Esophagus (tissue), 2 donors: Measurements from ENCODE around the gene BRD1. TPM values are rescaled to one million over a fixed set of nuclear protein-coding genes. Genes with fewer than 3 reads are reported as not detected.

ENCODE experiments used
- H3K27ac ChIP-seq, 2 donors: one replicate each; pipeline ENCODE4 v1.5.1; 2013; ENCODE audit warnings: low read depth in 2 of 2, mild to moderate bottlenecking in 2 of 2, inconsistent platforms in 1 of 2, low read length in 1 of 2, moderate library complexity in 1 of 2
- H3K27me3 ChIP-seq, 2 donors: one replicate each; pipeline ENCODE4 v1.6.1; 2013; ENCODE audit warnings: low read length in 2 of 2, control low read depth in 1 of 2, mild to moderate bottlenecking in 1 of 2; ENCODE audit not compliant: insufficient read depth in 2 of 2, control insufficient read depth in 1 of 2
- H3K36me3 ChIP-seq, 2 donors: one replicate each; pipeline ENCODE4 v1.6.1; 2013; ENCODE audit warnings: low read length in 1 of 2; ENCODE audit not compliant: control insufficient read depth in 2 of 2, insufficient read depth in 2 of 2
- H3K4me1 ChIP-seq, 2 donors: one replicate each; pipeline ENCODE4 v1.6.1; 2013; ENCODE audit warnings: low read length in 1 of 2; ENCODE audit not compliant: control insufficient read depth in 2 of 2, insufficient read depth in 2 of 2
- H3K4me3 ChIP-seq, 2 donors: one replicate each; pipeline ENCODE4 v1.5.1; 2013; ENCODE audit warnings: low read length in 2 of 2, mild to moderate bottlenecking in 2 of 2, low read depth in 1 of 2, moderate library complexity in 1 of 2
- H3K9me3 ChIP-seq, 2 donors: one replicate each; pipeline ENCODE4 v1.6.1; 2013; ENCODE audit warnings: mild to moderate bottlenecking in 2 of 2, low read depth in 1 of 2, low read length in 1 of 2, moderate library complexity in 1 of 2; ENCODE audit not compliant: control insufficient read depth in 2 of 2, insufficient read depth in 1 of 2
- WGBS, 2 donors: extraction: QIAGEN DNeasy Blood & Tissue Kit; methylation state at CpG; one replicate each; pipeline ENCODE4 v1.1.7; 2013; 5-methylcytosine and 5-hydroxymethylcytosine counted together
- polyA plus RNA-seq, 2 donors: library from polyadenylated mRNA; stranded (reverse); fragments of 200-250 nt; gene quantifications; one replicate each; pipeline ENCODE4 v1.2.3, GENCODE V29; 2013
- donor health status: healthy with polysubstance abuse.
- donor health status: Bipolar disorder and iron deficiency.

BRD1 gene
- polyA plus RNA-seq, 2 donors = 17.7 to 23.5 TPM

DNA sequence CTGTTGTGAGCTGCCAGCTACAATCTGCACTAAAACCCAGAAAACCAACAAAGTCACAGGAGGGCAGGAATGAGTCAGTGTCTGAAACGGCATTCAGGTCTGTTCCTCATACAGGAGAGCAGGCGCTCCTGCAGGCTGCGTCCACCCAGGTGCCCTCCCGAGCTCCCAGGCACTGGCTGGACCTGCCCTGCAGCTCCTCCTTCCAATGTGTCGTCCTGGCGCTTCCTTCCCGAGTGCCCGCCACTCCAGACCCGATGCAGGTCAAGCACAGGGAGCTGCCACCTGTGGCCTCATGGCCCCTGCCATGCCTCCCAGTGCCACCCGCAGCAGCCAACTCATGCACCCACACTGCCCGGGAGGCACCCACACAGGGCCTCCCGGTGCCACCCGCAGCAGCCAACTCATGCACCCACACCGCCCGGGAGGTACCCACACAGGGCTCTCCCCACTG, 12.0 kb downstream of the BRD1 start:
- peaks cover 4 to 10% of the 10 kb centered on the region in 2 donors for H3K4me1 ChIP-seq
- peak overlapping the region in 1 of 2 donors; percentile 50 for H3K27ac ChIP-seq
- 56 to 63% methylated on average over 15 of the region's 15 CpGs for WGBS, 2 donors
- H3K27me3 ChIP-seq = no peaks in the 10 kb centered on the region
- no peaks in the 10 kb centered on the region for H3K9me3 ChIP-seq
- H3K36me3 ChIP-seq = peaks cover 7 to 36% of the 10 kb centered on the region in 2 donors
- no peak overlapping the region for H3K4me3 ChIP-seq

DNA sequence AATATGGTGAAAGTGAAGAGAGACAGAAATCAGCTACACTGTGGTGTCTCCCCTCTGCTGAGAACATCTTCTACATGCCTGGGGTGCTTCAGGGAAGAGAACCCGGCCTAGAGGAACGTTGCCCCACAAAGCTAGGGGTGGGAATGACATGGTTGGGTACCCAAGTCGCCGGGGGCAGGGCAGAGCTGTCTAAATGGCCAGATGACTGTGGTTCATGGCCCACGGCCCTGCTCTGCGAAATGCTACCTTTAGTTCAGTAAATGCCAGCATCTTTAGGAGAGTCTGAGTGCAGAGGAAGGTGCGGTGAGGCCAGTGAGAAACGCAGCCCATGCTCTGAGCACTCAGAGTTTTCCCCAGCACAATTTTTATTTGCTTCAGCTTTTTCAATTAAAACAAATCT, 12.8 kb downstream of the BRD1 start:
- H3K9me3 ChIP-seq = no peaks in the 10 kb centered on the region
- no peak overlapping the region for H3K27ac ChIP-seq
- H3K4me1 ChIP-seq = peaks cover 4 to 13% of the 10 kb centered on the region in 2 donors
- H3K27me3 ChIP-seq = no peaks in the 10 kb centered on the region
- H3K36me3 ChIP-seq = peaks cover 5 to 30% of the 10 kb centered on the region in 2 donors
- 80 to 82% methylated on average over 8 of the region's 8 CpGs for WGBS, 2 donors
- no peak overlapping the region for H3K4me3 ChIP-seq

- 84 to 92% methylated on average over 14 of the region's 14 CpGs for WGBS, 2 donors
- Histone ChIP-seq H3K9me3 (no peaks in the 10 kb centered on the region), H3K36me3 (peaks cover 5 to 27% of the 10 kb centered on the region in 2 donors), H3K27ac (no peak overlapping the region), H3K4me3 (no peak overlapping the region), H3K27me3 (no peaks in the 10 kb centered on the region), H3K4me1 (peaks cover 4 to 14% of the 10 kb centered on the region in 2 donors)
These were observed 13.4 kb downstream of the BRD1 start for GRCh38 chr22:49814164-49814686.

DNA sequence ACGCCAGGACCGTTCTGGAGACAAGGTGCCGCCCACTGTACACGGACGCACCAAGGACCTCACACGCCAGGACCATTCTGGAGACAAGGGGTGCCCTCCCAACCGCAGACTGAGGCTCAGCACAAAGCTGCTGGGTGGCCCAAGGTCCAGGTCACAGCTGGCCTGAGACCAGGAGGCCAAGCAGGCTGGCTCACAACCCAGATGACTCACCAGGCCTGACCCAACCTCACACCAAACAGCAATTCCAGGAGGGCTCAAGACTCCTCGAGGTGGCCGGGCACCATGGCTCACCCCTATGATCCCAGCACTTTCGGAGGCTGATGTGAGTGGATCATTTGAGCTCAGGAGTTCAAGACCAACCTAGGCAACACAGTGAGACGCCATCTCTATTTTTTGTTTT, 14.8 kb downstream of the BRD1 start:
- Histone ChIP-seq H3K27ac (no peak overlapping the region), H3K27me3 (no peaks in the 10 kb centered on the region), H3K9me3 (no peaks in the 10 kb centered on the region), H3K4me1 (peaks cover 4 to 14% of the 10 kb centered on the region in 2 donors), H3K36me3 (peaks cover 5 to 22% of the 10 kb centered on the region in 2 donors), H3K4me3 (no peak overlapping the region)
- 86 to 91% methylated on average over 11 of the region's 11 CpGs for WGBS, 2 donors

DNA sequence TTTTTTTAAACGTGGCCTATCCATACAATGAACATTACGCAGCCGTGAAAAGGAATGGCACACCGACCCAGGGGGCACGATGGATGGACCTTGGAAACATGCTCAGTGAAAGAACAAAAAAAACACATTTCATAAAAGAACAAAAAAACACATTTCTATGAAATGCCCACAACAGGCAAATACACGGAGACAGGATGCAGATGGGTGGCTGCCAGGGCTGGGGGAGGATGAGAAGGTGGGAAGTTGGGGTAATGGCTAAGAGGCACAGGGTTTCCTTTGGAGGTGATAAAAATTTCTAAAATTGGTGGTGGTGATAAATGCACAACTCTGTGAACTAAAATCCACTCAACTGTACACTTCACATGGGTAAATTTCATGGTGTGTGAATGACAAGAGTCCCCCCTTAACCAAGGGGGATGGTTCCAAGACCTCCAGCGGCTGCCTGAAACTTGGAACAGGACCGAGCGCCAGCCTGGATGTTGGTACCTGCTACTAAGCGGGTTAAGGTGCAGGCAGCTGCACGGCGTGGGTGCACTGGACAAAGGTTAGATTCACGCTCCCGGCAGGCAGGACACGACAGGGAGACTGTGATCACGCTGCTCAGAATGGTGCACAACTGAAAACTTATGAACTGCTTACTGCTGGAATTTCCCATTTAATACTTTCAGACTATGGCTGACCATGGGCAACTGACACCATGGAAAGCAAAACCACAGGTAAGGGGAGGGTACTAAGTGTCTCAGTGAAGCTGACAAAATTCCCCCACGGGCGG, 16.5 kb downstream of the BRD1 start:
- no peaks in the 10 kb centered on the region for H3K9me3 ChIP-seq
- no peaks in the 10 kb centered on the region for H3K27me3 ChIP-seq
- no peak overlapping the region for H3K4me3 ChIP-seq
- H3K27ac ChIP-seq = no peak overlapping the region
- 81 to 85% methylated on average over 18 of the region's 18 CpGs for WGBS, 2 donors
- peaks cover 5 to 12% of the 10 kb centered on the region in 2 donors for H3K36me3 ChIP-seq
- H3K4me1 ChIP-seq = peaks cover 4 to 14% of the 10 kb centered on the region in 2 donors

- H3K4me3 ChIP-seq = no peak overlapping the region
- H3K4me1 ChIP-seq = peaks cover 0 to 10% of the 10 kb centered on the region in 2 donors
- peaks cover 5 to 7% of the 10 kb centered on the region in 2 donors for H3K36me3 ChIP-seq
- WGBS, 2 donors = 75 to 83% methylated on average over 5 of the region's 5 CpGs
- no peak overlapping the region for H3K27ac ChIP-seq
- H3K27me3 ChIP-seq = no peaks in the 10 kb centered on the region
- no peaks in the 10 kb centered on the region for H3K9me3 ChIP-seq
These were observed 17.2 kb downstream of the BRD1 start for GRCh38 chr22:49810363-49811019.

DNA sequence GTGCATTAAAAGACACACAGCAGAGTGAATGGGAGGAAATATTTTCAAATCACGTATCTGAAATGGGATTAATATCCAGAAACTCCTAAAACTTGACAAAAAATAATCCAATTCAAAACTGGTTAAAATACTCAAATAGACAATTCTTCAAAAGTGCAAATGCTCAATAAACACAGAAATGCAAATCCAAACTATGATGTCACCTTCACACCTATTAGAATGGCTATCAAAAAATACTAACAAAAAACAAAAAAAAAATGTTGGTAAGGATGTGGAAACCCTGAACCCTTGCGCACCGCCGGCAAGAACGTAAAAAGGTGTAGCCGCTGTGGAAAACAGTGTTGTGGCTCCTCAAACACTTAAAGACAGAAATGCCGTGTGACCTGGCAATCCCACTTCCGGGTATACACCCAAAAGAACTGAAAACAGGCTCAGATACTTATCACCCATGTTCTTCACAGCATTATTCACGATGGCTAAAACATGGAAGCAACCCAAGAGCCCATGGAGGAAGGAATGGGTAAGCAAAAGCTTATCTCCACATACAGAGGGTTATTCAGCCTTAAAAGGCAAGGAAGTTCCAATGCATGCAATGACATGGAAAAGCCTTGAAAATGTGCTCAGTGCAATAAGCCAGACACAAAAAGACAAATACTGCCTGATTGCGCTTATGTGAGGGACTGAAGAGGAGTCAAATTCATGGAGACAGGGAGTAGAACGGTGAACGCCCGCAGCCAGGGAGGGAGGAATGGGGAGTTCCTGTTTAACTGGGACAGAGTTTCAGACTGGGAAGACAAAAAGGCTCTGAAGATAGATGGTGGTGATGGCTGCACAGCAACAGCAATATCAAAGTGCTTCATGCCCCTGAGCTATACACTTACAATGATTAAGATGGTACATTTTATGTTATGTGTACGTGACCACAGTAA, 19.6 kb downstream of the BRD1 start:
- Histone ChIP-seq H3K4me3 (no peak overlapping the region), H3K9me3 (no peaks in the 10 kb centered on the region), H3K4me1 (peaks cover 0 to 9% of the 10 kb centered on the region in 2 donors), H3K27ac (no peak overlapping the region), H3K27me3 (no peaks in the 10 kb centered on the region), H3K36me3 (peaks cover 5 to 15% of the 10 kb centered on the region in 2 donors)
- WGBS, 2 donors = 80 to 83% methylated on average over 14 of the region's 14 CpGs

DNA sequence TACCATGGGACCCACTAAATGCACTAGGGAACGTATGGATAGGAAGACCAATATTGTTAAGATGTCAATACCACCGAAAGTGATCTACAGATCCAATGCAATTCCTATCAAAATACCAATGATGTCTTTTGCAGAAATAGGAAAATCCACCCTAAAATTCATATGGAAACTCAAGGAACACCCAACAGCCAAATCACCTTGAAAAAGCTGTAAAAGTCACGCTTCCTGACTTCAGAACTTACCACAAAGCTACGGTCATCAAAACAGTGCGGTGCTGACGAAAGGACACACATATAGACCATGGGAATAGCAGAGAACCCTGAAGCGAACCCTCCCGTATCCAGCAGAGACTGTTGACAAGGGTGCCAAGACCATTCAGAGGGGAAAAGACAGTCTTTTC, 20.5 kb downstream of the BRD1 start:
- H3K36me3 ChIP-seq = peaks cover 5 to 16% of the 10 kb centered on the region in 2 donors
- peaks cover 0 to 4% of the 10 kb centered on the region in 2 donors for H3K4me1 ChIP-seq
- no peak overlapping the region for H3K27ac ChIP-seq
- H3K9me3 ChIP-seq = no peaks in the 10 kb centered on the region
- H3K4me3 ChIP-seq = no peak overlapping the region
- no peaks in the 10 kb centered on the region for H3K27me3 ChIP-seq
- 95 to 98% methylated on average over 8 of the region's 8 CpGs for WGBS, 2 donors
